ENCODE data around the gene ODAD2.

DNA sequence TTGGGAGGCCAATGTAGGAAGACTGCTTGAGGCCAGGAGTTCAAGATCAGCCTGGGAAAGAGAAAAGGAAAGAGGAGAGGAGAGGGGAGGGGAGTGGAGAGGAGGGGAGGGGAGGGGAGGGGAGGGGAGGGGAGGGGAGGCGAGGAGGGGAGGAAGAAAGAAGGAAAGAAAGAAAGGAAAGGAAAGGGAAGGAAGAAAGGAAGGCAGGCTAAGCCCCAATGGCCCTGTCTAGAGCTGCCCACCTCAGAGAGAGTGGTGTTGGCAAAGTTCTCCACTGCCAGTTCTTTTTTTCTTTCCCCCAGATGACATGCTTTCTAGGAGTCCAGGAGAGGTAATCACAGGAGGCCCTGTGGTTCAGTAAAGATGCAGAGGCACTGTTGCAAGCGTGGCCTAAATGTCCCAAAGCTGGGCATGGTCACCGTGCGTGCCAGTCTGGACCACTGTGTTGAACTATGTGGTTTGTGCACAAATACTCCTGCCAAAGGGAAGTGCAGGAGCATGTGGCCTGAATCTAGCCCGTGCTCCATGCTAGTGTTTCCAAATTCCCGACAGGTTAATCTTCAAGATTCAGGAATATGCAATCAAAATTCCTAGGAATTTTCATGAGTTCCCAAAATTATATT is 39.7 kb downstream of the ODAD2 start:
- TF ChIP-seq SP1 (IDR thresholded peaks at IDR 0.05) (no peak), PKNOX1 (IDR thresholded peaks at IDR 0.05) (no peak), BHLHE40 (IDR thresholded peaks at IDR 0.05; ENCODE audit: borderline replicate concordance) (no peak), FOXA1 (IDR thresholded peaks at IDR 0.05) (no peak), ELF4 (IDR thresholded peaks at IDR 0.05) (no peak), SUZ12 (IDR thresholded peaks at IDR 0.05) (no peak)
